Measurements from ENCODE around the gene E2F1.

DNA sequence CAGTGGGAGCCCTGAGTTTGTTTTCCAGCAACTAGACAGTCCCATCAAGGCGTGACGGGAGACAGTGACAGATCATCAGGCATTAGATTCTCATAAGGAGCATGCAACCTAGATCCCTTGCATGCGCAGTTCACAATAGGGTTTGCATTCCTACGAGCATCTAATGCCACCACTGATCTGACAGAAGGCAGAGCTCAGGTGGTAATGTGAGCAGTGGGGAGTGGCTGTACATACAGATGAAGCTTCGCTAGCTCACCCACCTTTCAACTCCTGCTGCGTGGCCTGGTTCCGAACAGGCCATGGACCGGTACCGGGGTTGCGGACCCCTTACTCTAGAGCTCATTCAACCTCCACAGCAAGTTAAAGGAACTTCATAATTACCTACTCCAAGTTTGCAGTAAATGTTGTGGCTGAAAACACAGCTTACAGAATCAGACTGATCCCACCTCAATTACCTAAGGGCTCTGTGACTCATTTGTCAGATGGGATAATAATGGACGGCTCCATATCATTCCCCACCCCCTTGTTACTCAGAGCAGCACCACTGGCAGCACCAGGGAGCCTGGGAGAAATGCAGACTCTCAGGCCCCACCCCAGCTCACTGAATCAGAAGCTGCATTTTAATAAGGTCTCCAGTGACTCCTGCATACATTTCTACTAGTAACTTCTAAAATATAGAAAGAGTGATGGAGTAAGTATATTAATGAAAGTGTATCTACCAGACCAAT is 18.2 kb upstream of the E2F1 start:
- TF ChIP-seq, protein P1, sequence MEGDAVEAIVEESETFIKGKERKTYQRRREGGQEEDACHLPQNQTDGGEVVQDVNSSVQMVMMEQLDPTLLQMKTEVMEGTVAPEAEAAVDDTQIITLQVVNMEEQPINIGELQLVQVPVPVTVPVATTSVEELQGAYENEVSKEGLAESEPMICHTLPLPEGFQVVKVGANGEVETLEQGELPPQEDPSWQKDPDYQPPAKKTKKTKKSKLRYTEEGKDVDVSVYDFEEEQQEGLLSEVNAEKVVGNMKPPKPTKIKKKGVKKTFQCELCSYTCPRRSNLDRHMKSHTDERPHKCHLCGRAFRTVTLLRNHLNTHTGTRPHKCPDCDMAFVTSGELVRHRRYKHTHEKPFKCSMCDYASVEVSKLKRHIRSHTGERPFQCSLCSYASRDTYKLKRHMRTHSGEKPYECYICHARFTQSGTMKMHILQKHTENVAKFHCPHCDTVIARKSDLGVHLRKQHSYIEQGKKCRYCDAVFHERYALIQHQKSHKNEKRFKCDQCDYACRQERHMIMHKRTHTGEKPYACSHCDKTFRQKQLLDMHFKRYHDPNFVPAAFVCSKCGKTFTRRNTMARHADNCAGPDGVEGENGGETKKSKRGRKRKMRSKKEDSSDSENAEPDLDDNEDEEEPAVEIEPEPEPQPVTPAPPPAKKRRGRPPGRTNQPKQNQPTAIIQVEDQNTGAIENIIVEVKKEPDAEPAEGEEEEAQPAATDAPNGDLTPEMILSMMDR (IDR thresholded peaks at IDR 0.05; ENCODE audit: insufficient read depth, low read length) = no peak
- no peak for TF ChIP-seq POLR2AphosphoS5 (IDR thresholded peaks at IDR 0.05; ENCODE audit: low read depth)
- TF ChIP-seq, protein P2, sequence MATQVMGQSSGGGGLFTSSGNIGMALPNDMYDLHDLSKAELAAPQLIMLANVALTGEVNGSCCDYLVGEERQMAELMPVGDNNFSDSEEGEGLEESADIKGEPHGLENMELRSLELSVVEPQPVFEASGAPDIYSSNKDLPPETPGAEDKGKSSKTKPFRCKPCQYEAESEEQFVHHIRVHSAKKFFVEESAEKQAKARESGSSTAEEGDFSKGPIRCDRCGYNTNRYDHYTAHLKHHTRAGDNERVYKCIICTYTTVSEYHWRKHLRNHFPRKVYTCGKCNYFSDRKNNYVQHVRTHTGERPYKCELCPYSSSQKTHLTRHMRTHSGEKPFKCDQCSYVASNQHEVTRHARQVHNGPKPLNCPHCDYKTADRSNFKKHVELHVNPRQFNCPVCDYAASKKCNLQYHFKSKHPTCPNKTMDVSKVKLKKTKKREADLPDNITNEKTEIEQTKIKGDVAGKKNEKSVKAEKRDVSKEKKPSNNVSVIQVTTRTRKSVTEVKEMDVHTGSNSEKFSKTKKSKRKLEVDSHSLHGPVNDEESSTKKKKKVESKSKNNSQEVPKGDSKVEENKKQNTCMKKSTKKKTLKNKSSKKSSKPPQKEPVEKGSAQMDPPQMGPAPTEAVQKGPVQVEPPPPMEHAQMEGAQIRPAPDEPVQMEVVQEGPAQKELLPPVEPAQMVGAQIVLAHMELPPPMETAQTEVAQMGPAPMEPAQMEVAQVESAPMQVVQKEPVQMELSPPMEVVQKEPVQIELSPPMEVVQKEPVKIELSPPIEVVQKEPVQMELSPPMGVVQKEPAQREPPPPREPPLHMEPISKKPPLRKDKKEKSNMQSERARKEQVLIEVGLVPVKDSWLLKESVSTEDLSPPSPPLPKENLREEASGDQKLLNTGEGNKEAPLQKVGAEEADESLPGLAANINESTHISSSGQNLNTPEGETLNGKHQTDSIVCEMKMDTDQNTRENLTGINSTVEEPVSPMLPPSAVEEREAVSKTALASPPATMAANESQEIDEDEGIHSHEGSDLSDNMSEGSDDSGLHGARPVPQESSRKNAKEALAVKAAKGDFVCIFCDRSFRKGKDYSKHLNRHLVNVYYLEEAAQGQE (IDR thresholded peaks at IDR 0.05; ENCODE audit: insufficient replicate concordance, low read depth) = no peak
- no peak for TF ChIP-seq SPI1 (IDR thresholded peaks at IDR 0.05; ENCODE audit: borderline replicate concordance, low read depth)

Data from HL-60 (cell line).